ENCODE results near the gene MTUS2.

Gene MTUS2

DNA sequence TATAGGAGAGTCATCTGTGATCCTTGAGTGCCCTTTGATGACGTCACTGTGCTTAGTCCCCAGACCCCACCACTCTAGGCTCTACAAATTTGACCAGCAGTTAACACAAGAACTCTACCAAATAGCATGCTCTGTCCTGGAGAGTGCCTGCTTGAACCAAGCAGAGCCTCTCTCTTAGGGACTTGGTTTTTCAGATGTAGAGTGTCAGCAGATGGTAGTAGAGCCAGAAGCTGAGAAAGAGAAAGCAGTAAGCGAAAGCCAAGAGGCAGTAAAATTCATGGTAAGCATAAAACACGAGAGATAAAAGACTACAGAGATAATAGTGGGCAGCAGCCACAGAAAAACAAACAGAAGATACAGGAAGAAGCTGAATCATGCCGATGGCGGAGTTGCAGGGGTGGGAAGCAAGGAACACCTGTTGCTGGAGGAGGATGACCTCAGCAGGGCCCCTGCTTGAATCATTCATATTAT lies 582.1 kb downstream of the MTUS2 start:
- TF ChIP-seq, protein P1, sequence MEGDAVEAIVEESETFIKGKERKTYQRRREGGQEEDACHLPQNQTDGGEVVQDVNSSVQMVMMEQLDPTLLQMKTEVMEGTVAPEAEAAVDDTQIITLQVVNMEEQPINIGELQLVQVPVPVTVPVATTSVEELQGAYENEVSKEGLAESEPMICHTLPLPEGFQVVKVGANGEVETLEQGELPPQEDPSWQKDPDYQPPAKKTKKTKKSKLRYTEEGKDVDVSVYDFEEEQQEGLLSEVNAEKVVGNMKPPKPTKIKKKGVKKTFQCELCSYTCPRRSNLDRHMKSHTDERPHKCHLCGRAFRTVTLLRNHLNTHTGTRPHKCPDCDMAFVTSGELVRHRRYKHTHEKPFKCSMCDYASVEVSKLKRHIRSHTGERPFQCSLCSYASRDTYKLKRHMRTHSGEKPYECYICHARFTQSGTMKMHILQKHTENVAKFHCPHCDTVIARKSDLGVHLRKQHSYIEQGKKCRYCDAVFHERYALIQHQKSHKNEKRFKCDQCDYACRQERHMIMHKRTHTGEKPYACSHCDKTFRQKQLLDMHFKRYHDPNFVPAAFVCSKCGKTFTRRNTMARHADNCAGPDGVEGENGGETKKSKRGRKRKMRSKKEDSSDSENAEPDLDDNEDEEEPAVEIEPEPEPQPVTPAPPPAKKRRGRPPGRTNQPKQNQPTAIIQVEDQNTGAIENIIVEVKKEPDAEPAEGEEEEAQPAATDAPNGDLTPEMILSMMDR (conservative IDR thresholded peaks at IDR 0.05) = no peak

DNA sequence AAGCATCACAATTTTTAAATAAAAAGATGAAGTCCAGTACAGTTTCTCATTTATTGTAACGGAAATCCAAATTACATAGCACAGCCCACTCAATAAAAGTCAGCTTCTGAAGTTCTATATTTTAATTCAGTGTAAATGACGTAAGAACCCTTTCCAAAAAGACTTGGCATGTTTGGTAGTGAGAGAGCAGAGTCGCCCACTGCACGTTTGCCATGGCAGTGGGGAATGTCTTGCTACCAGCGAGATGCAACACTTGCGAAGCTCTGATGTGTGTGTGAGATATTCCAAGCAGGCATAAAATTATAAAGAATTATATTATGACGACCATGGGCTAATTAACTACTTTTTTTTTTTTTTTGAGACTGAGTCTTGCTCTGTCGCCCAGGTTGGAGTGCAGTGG lies 585.3 kb downstream of the MTUS2 start:
- TF ChIP-seq, protein P1 (conservative IDR thresholded peaks at IDR 0.05) = no peak
- peak overlapping the region; percentile 81; the same call in 1 of the 2 replicates for H3K27ac ChIP-seq

More for the DNA sequence above, 582.1 kb downstream of the MTUS2 start:
- peak overlapping the region; percentile 81 for H3K27ac ChIP-seq

GRCh38 chr13:29411481-29411880 lies 591.3 kb downstream of the MTUS2 start:
- no peak overlapping the region for H3K27ac ChIP-seq
- TF ChIP-seq, protein P1 (conservative IDR thresholded peaks at IDR 0.05) = no peak

- TF ChIP-seq, protein P1 (conservative IDR thresholded peaks at IDR 0.05) = no peak
- H3K27ac ChIP-seq = no peak overlapping the region
Measured at GRCh38 chr13:29418026-29418425, 597.9 kb downstream of the MTUS2 start.

- H3K27ac ChIP-seq = no peak overlapping the region
- TF ChIP-seq, protein P1 (conservative IDR thresholded peaks at IDR 0.05) = no peak
Measured at GRCh38 chr13:29421118-29421517, 601.0 kb downstream of the MTUS2 start.

DNA sequence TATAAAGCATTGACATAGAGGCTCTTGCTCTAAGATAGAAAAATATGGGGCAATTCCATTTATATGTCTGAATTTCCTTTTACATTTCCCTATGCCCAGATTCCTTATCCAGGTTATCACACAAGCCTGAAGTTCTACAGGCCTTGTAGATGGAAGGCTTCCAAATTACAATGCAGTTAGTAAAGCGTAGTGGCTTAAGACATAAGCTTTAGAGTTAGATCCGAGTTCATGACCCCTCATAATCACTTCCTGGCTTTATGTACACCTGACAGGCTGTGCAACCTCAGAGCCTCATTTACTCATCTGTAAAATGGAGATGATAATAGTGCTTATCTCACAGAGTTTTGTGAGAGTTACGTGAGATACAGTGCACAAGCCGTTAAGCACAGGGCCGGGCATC lies 601.9 kb downstream of the MTUS2 start:
- H3K27ac ChIP-seq = no peak overlapping the region
- TF ChIP-seq, protein P1 (conservative IDR thresholded peaks at IDR 0.05) = no peak

- no peak overlapping the region for H3K27ac ChIP-seq
- TF ChIP-seq, protein P1 (conservative IDR thresholded peaks at IDR 0.05) = no peak
Measured at GRCh38 chr13:29423050-29423449, 602.9 kb downstream of the MTUS2 start.
